NCI-H1436 treated with DMSO at 0.1 percent for 48 hours (cell line): ENCODE measurements around the gene BRAF.
"Not testable (repeated sequence)": the region's sequence is repeated elsewhere in the genome, so short reads cannot be mapped to it uniquely, and the experiment has no call there.

ENCODE experiments used
- DNase-seq: peaks from one replicate; lab custom pipeline; 2025; lab: John Stamatoyannopoulos, UW

BRAF gene

DNA sequence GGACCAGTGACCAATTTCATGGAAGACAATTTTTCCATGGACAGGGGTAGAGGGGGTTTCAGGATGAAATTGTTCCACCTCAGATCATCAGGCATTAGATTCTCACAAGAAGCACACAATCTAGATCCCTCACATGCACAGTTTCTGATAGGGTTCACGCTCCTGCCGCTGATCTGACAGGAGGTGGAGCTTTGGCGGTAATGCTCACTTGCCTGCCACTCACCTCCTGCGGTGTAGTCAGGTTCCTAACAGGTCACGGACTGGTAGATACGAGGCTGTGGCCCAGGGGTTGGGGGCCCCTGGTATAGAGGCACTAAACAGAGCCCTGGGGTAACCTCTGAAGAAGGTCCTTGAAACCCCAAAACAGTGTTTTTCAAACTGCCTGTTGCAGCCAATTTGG lies 6.5 kb downstream of the BRAF start:
- no peak for DNase-seq

DNA sequence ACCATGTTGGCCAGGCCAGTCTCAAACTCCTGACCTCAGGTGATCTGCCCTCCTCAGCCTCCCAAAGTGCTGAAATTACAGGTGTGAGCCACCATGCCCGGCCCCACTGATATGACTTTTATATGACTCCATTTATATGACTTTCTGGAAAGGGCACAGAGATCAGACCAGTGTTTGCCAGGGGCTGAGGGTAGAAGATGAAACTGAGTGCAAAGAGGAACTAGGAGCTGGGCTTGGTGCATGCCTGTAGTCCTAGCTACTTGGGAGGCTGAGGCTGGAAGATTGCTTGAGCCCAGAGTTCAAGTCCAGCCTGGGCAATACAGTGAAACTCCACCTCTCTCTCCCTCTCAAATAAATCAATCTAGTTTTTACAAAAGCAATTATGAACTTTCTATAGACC lies 7.5 kb downstream of the BRAF start:
- DNase-seq, result no peak

DNA sequence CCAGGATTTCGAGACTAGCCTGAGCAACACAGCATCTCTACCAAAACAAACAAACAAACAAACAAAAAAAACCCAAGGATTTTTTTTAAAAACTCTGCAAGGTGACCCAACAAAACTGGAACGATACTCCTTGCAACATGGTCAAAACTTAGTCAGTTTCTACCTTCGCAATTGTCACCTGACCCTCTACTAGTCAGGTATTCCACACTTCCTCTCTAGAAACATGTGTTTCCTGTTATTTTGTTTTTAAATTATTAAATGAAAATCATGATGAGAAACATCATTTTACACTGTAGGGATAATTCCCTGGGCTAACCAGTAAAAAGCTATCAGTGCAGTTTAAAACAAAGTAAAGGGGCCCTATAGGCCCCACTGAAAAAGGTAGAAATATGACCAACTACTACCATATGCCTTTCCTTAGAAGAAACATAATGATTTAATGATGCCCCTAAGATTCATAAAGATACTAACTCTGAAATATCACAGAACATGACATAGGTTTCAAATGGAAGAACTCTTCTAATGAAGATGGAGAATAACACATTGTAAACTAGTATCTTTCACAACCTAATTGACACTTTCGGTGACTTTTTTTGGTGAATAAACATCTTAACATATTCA lies 8.7 kb downstream of the BRAF start:
- no peak for DNase-seq

DNA sequence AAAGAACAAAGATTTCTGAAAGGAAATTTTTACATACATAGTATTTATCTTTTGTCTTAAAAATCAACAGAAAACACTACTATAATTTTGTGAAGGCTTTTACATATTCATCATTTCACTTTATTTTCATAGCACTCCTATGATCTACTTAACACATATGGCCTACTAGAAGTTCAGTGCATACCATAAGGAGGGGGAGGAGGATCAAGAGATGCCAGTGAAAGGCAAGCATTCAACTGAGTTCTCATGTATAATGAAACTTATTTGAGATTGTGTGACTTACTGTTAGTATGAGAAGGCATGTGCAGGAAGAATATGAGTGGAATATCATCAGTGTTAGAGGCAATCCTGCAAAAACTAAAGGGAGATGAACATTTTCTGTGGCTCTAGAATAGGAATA lies 10.6 kb downstream of the BRAF start:
- no peak for DNase-seq

DNA sequence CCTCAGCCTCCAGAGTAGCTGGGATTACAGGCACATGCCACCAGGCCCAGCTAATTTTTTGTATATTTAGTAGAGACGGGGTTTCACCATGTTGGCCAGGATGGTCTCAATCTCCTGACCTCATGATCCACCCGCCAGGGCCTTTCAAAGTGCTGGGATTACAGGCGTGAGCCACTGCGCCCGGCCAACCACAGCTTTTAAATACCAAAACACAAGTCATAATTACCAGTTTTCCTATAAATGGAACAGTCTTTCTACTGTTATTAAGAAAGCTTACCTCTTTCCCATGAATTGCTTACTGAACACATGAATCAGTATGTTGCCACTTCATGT lies 11.2 kb downstream of the BRAF start:
- not testable (repeated sequence) for DNase-seq

DNA sequence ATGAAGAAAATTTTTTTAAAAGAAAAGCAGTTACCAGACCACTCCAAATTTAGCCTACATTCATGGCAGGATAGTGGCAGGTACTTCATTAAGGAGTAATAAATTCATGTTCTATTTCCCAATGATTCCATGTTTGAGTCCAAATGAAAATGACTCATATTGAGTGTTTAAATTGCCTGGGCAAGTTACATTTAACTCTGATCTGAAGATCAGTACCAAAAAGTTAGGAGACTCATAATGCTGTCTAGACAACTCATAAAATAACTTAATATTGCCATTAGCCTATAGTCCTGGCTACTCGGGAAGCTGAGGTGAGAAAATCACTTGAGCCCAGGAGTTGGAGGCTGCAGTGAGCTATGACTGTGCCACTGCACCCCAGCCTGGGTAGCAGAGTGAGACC lies 13.0 kb downstream of the BRAF start:
- no peak for DNase-seq

DNA sequence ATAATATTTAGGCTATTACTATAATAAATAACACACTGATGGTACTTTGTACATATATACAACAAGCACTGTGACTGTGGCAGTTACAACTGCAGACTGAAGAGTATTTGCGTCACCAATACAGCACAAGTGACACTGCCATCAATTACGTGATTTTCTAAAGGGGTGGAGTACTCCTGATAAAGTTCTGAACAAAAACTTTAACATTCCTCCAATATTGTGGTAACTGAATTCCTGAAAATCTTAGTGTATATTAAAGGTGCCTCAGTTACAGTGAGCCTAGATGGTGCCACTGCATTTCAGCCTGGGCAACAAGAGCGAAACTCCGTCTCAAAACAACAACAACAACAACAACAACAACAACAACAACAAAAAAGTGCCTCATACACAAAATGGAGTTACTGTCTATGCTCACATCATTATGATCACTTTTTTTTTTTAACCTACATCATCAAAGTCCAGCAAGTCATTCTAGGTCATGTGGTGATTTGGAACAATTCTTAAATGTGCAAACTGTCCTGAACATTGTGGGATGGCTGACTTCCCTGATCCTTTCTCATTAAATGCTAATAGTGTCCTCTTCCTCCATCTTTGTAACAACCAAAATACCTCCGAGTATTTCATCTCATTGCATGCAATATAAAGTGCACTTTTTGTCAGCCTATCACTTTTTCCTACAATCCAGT lies 15.1 kb downstream of the BRAF start:
- DNase-seq, result no peak

DNA sequence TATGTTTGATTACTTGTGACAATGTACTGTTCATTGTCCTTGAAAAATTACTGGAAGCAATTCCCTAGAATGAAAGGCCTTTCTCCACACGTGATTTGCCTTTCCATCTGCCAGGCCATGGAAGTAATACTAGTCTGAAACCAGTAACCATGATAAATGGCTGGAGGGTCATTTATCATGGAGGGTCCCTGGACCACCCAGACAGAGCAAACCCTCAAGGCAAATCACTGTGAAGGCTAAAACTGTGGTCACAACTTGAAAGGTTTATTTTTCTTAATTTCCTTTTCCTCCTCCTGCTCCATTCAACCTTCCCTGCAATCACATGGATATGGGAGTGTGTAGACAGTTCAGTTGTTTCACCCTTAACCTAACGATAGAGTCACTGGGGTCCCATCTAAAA lies 16.4 kb downstream of the BRAF start:
- no peak for DNase-seq

DNA sequence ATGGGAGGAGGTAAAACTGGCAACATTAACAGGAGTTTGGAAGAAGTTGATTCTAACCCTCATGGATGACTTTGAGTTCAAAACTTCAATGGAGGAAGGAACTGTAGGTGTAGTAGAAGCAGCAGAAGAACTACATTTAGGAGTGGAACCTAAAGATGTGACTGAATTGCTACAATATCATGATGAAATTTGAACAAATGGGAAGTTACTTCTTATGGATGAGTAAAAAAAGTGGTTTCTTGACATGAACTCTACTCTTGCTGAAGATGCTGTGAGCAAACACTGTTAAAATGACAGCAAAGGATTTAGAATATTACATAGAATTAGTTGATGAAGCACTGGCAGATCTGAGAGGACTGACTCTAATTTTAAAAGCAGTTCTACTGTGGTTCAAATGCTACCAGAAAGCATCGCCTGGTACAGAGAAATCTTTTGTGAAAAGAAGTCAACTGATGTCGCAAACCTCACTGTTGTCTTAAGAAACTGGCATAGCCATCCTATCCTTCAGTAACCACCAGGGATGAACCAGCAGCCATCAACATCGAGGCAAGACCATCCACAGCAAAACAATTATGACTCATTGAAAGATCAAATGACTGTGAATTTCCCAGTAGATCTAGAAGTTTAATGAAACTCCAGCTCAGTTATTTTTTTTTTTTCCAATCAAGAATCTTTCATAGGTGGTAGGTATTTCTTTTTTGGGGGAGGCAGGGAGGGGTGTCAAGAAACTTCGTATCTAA lies 20.8 kb downstream of the BRAF start:
- DNase-seq, result no peak

DNA sequence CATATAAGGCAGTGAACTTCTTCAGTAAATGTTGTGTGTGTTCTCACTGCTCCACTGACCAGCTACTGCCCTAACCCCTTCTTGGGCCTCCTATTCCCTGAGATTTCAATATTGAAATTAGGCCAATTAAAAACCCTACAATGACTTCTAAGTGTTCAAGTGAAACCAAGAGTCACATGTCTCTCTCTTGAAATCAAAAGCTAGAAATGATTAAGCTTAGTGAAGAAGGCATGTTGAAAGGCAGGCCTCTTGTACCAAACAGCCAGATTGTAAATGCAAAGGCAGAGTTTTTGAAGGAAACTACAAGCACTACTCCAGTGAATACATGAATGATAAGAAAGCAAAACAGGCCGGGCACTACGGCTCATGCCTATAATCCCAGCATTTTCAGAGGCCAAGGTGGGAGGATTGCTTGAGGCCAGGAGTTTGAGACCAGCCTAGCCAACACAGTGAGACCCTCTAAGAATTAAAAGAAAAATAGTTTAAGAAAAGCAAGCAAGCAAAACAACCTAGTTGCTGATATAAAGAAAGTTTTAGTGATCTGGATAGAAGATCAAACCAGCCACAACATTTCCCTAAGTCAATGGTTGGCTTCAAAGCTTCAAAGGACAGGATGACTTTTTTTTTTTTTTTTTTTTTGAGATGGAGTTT lies 22.3 kb downstream of the BRAF start:
- DNase-seq, result no peak

DNA sequence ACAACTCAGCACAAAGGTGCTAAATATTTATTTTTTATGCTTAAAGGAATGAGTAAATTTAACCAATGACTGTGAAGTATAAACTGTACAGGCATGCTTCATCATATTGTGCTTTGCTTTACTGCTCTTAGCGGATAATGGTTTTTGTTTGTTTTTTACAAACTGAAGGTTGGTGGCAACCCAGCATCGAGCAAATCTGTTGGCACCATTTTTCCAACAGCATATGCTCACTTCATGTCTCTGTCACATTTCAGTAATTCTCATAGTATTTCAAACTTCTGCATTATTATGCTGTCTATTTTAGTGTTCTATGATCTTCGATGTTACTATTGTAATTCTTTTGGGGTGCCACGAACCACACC lies 22.8 kb downstream of the BRAF start:
- no peak for DNase-seq

DNA sequence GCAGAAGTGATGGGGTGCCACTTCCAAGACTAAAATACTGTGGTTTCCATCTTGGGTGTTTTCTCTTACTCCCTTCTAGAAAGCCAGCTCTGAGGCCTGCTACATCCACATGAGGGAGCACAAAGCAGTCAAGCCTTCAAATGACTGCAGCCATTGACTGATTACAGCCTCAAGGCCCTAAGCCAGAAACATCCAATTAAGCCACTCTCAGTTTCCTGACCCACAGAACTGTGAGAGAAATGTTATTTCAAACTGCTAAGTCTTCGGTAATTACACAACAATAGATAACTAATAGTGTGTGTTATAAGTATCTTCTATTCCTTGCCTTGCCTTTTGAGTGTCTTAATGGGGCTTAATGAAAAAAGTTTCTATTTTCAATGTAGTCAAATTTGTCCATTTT lies 24.8 kb downstream of the BRAF start:
- DNase-seq, result no peak

DNA sequence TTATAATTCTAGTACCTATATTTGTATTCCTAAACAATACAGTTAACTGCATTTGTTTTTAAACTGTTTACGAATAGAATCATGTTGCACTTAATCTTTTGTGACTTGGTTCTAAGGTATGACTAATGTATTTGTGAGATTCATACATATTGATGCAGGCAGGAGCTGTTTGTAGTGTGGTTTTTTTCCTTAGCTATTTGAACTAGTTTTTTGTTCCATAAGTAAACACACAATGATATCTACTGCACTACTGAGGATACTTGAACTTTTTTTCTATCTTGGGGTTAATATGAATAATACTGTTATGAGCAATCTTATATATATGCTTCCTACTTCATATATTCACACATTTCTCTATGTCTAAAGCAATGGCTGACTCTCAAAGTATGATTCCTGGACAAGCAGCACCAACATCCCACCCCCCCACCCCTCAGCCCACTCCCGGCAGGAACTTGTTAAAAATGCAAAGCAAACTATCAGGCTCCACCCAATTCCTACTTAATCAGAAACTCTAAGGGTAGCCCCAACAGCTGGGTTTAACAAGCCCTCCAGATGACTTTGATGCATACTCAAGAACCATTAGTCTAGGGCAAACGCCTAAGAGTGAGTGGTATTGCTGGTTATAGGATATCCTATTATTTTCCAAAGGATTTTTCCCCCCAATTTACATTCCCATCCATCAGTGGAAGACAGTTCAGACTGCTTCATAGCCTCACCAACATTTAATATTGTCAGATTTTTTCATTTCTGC lies 25.8 kb downstream of the BRAF start:
- DNase-seq, result no peak

DNA sequence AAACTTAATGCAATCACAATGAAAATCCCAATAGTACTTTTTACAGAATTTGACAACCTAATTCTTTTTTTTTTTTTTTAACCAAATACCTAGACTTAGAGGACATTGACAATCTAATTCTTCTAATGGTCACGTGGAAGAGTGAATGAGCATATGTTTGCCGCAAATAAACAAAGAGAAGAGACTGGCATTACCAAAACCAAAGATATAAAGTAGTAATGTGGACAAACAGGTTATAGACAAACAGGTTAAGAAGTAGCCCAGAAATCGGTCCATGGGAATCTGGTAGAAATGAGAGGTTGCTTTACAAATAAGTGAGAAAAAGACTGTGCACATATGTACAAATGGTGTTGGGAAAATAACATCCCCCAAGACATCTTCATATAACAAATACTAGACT lies 27.7 kb downstream of the BRAF start:
- no peak for DNase-seq

DNA sequence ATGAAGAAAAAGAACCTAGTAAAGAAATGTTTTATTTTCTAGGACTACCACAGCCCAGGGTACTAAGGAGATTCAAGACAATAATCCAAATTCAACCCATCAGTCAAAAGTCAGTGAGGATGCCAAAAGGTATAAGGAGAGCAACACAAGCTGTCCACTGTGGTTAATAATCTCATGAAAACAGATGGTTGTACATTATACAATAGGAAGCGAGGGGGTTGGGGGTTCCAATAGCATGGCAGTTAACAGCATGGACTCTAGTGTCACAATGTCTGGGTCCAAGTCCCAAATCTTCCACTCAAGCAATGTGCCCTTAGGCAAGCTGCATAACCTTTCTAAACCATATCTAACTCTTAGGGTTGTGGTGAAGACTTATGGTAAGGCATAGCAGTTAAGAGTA lies 35.1 kb downstream of the BRAF start:
- DNase-seq, result no peak

DNA sequence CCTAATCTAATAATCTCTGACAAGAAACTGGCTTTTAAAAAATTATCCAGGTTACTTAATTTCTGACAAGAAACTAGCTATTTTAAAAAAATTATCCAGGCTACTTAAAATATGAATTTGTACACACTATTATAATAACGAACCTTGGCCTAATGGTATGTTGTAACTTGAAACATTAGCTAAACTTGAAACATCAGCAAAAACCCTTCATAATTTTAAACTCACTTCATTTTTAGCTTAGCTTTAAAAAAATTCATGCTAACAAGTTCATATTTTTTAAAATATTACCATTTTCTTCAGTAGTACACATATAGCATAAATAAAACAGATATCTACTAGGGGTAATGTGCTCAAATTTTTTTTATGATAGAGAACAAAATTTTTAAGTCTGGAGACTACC lies 35.6 kb downstream of the BRAF start:
- no peak for DNase-seq

DNA sequence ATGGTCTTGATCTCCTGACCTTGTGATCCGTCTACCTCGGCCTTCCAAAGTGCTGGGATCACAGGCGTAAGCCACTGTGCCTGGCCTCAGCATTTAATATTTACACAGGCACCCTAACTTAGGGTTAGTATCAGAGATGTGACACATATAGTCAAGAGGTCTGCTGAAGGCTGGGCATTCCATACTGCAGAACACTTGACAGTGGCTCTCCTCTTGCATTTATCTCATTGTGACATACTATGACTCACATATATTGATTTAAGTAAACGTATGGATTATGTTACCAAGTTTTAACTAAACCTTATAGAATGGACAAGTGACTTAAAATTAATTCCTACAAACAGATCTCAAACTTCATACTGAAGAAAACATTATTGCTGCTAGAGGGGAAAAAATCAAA lies 36.6 kb downstream of the BRAF start:
- no peak for DNase-seq

DNA sequence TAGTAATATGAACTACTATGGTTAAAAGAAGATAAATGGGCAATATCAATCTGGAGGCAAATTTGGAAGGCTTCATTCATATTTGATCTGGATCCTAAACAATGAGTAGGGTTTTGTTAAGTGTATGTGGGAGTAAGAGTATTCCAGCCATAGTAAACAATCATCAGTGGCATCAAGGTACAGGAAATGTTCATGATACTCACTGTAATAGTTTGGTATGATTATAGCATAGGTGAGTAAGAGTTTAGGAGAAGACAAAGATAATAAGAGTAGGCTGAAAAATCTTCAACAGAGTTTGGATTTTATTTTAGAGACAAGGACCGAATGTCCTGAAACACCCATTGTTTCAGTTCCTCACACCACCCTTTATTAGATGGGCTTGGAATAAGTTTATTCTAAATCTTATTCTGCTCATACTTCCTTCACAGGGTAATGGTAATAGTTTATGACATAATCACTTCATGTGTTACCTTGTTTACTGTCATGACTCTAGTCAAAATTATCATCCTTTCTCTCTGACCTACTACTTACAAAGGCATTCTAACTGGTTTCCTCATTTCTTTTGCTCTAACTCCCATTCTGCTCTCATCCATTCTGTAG lies 38.9 kb downstream of the BRAF start:
- DNase-seq, result no peak

DNA sequence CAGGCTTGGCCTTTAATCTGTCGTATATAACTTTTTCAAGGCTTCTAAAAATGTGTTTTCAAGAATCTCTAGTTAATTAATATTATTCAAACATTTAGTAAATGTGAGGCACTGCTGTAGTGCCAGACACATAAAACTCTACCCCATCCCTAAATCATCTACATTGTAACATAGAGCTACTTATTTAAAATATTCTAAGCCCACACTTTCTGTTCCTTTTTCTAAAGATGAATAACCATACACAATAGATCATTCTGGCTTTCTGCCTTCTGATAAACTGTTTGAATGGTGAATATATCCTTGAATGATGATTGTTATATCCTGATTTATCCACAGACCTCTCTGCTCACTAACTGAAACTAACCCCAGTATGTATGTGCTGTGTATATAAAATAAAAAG lies 41.4 kb downstream of the BRAF start:
- DNase-seq, result no peak

DNA sequence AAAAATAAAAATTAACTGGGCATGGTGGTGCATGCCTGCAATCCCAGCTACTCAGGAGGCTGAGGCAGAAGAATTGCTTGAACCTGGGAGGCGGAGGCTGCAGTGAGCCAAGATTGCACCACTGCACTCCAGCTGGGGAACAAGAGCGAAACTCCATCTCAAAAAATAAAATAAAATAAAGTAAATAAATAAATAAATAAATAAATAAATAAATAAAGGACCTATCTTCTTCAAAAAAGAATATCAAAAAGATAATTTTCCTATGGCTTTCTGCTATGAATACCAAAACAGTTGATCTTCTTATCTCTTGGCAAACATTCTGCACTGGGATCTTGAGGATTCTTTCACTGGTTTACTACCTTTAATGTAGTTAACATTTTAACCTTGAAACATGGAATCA lies 41.9 kb downstream of the BRAF start:
- not testable (repeated sequence) for DNase-seq

DNA sequence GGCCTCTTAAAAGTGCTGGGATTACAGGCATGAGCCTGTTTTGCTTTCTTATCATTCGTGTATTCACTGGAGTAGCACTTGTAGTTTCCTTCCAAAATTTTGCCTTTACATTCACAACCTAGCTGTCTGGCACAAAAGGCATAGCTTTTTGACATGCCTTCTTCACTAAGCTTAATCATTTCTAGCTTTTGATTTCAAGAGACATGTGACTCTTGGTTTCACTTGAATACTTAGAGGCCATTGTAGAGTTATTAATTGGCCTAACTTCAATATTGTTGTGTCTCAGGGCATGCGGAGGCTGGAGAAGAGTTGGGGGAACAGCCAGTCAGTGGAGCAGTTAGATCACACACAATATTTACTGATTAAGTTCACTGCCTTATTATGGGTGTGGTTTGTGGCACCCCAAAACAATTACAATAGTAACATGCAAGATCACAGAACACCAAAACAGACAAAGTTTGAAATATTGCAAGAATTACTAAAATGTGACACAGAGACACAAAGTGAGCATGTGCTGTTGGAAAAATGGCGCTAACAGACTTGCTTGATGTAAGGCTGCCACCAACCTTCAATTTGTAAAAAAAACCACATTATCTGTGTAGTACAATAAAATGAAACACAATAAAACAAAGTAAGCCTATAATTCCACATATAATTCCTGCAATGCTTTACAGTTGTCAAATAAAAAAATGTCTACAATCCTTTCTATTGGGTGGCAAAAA lies 43.1 kb downstream of the BRAF start:
- no peak for DNase-seq

DNA sequence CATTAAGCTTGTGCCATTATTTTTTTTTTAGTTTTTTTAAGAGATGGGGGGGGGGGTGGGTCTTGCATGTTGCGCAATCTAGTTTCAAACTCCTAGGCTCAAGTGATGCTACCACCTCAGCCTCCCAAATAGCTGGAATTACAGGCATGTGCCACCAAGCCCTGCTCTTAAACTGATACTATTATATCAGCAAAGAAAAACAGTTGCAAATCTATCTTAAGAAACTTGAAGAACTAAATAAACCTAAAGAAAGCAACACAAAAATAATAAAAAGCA lies 47.5 kb downstream of the BRAF start:
- DNase-seq, result no peak
